Duodenal mucosa (tissue), 2 donors: ENCODE measurements around the gene CFH.
"Not testable (repeated sequence)": the region's sequence is repeated elsewhere in the genome, so short reads cannot be mapped to it uniquely, and the experiment has no call there.

Experiments used
- H3K27ac ChIP-seq: one replicate; pipeline ENCODE4 v1.7.0; 2013; ENCODE audit warnings: low read depth, low read length
- H3K27me3 ChIP-seq, 2 donors: one replicate each; pipeline ENCODE4 v1.7.0; 2013; ENCODE audit warnings: low read length in 2 of 2, control low read depth in 1 of 2; ENCODE audit not compliant: insufficient read depth in 2 of 2, control insufficient read depth in 1 of 2
- H3K36me3 ChIP-seq, 2 donors: one replicate each; pipeline ENCODE4 v1.7.0; 2013; ENCODE audit warnings: low read length in 2 of 2, control low read depth in 1 of 2; ENCODE audit not compliant: insufficient read depth in 2 of 2, control insufficient read depth in 1 of 2
- H3K4me1 ChIP-seq, 2 donors: one replicate each; pipeline ENCODE4 v1.7.0; 2013; ENCODE audit warnings: low read length in 2 of 2, control low read depth in 1 of 2; ENCODE audit not compliant: insufficient read depth in 2 of 2, control insufficient read depth in 1 of 2
- H3K4me3 ChIP-seq, 2 donors: one replicate each; pipeline ENCODE4 v1.7.0; 2013; ENCODE audit warnings: low read length in 2 of 2, low read depth in 1 of 2
- H3K9ac ChIP-seq, 2 donors: one replicate each; pipeline ENCODE4 v1.7.0; 2013; ENCODE audit warnings: low read length in 2 of 2, low read depth in 1 of 2
- H3K9me3 ChIP-seq, 2 donors: one replicate each; pipeline ENCODE4 v1.7.0; 2013; ENCODE audit warnings: low read length in 2 of 2, control low read depth in 1 of 2; ENCODE audit not compliant: control insufficient read depth in 1 of 2

Gene CFH

GRCh38 chr1:196689001-196689400, 37.2 kb downstream of the CFH start:
- Histone ChIP-seq H3K27ac (no peak overlapping the region), H3K4me3 (no peak overlapping the region), H3K27me3 (no peaks in the 10 kb centered on the region), H3K9me3 (no peaks in the 10 kb centered on the region), H3K9ac (no peak overlapping the region), H3K4me1 (no peaks in the 10 kb centered on the region), H3K36me3 (no peaks in the 10 kb centered on the region)

GRCh38 chr1:196690582-196690981, 38.7 kb downstream of the CFH start:
- peaks cover 0 to 2% of the 10 kb centered on the region in 2 donors for H3K9me3 ChIP-seq
- no peaks in the 10 kb centered on the region for H3K36me3 ChIP-seq
- H3K27me3 ChIP-seq = no peaks in the 10 kb centered on the region
- no peak overlapping the region for H3K4me3 ChIP-seq
- H3K9ac ChIP-seq = no peak overlapping the region
- no peaks in the 10 kb centered on the region for H3K4me1 ChIP-seq
- H3K27ac ChIP-seq = no peak overlapping the region

GRCh38 chr1:196698993-196699392, 47.1 kb downstream of the CFH start:
- Histone ChIP-seq H3K4me3 (no peak overlapping the region), H3K27ac (no peak overlapping the region), H3K36me3 (no peaks in the 10 kb centered on the region), H3K9ac (no peak overlapping the region), H3K27me3 (no peaks in the 10 kb centered on the region), H3K4me1 (no peaks in the 10 kb centered on the region), H3K9me3 (peaks cover 2 to 8% of the 10 kb centered on the region in 2 donors)

GRCh38 chr1:196701144-196701543, 49.3 kb downstream of the CFH start:
- no peak overlapping the region for H3K4me3 ChIP-seq
- no peak overlapping the region for H3K27ac ChIP-seq
- peaks cover 0 to 8% of the 10 kb centered on the region in 2 donors for H3K9me3 ChIP-seq
- no peaks in the 10 kb centered on the region for H3K4me1 ChIP-seq
- no peaks in the 10 kb centered on the region for H3K36me3 ChIP-seq
- H3K9ac ChIP-seq = no peak overlapping the region
- H3K27me3 ChIP-seq = no peaks in the 10 kb centered on the region

- not testable (repeated sequence) for H3K36me3 ChIP-seq, H3K4me1 ChIP-seq, H3K9me3 ChIP-seq, H3K4me3 ChIP-seq, H3K27me3 ChIP-seq, H3K9ac ChIP-seq, H3K27ac ChIP-seq
Measured at GRCh38 chr1:196709892-196710291, 58.0 kb downstream of the CFH start.

GRCh38 chr1:196717868-196718267, 66.0 kb downstream of the CFH start:
- H3K4me1 ChIP-seq = no peaks in the 10 kb centered on the region
- H3K9me3 ChIP-seq = no peaks in the 10 kb centered on the region
- H3K4me3 ChIP-seq = no peak overlapping the region
- no peaks in the 10 kb centered on the region for H3K36me3 ChIP-seq
- no peak overlapping the region for H3K9ac ChIP-seq
- no peak overlapping the region for H3K27ac ChIP-seq
- H3K27me3 ChIP-seq = no peaks in the 10 kb centered on the region

GRCh38 chr1:196723325-196724185, 71.7 kb downstream of the CFH start:
- H3K36me3 ChIP-seq = no peaks in the 10 kb centered on the region
- H3K9me3 ChIP-seq = no peaks in the 10 kb centered on the region
- no peak overlapping the region for H3K27ac ChIP-seq
- H3K4me1 ChIP-seq = no peaks in the 10 kb centered on the region
- no peak overlapping the region for H3K9ac ChIP-seq
- no peaks in the 10 kb centered on the region for H3K27me3 ChIP-seq
- no peak overlapping the region for H3K4me3 ChIP-seq

GRCh38 chr1:196732526-196732925, 80.7 kb downstream of the CFH start:
- no peaks in the 10 kb centered on the region for H3K36me3 ChIP-seq
- H3K27ac ChIP-seq = no peak overlapping the region
- no peak overlapping the region for H3K4me3 ChIP-seq
- no peaks in the 10 kb centered on the region for H3K4me1 ChIP-seq
- H3K9me3 ChIP-seq = no peaks in the 10 kb centered on the region
- no peaks in the 10 kb centered on the region for H3K27me3 ChIP-seq
- H3K9ac ChIP-seq = no peak overlapping the region

- Histone ChIP-seq H3K27me3 (no peaks in the 10 kb centered on the region), H3K4me1 (no peaks in the 10 kb centered on the region), H3K9me3 (peaks cover 0 to 6% of the 10 kb centered on the region in 2 donors), H3K4me3 (no peak overlapping the region), H3K27ac (no peak overlapping the region), H3K36me3 (no peaks in the 10 kb centered on the region), H3K9ac (no peak overlapping the region)
Measured at GRCh38 chr1:196733091-196733970, 81.5 kb downstream of the CFH start.

- Histone ChIP-seq H3K9me3 (peaks cover 5 to 12% of the 10 kb centered on the region in 2 donors), H3K4me3 (no peak overlapping the region), H3K4me1 (no peaks in the 10 kb centered on the region), H3K27ac (no peak overlapping the region), H3K9ac (no peak overlapping the region), H3K36me3 (no peaks in the 10 kb centered on the region), H3K27me3 (no peaks in the 10 kb centered on the region)
Measured at GRCh38 chr1:196734006-196734405, 82.2 kb downstream of the CFH start.
